Measurements from ENCODE around the gene ARRB1. TPM values are rescaled to one million over a fixed set of nuclear protein-coding genes. Genes with fewer than 3 reads are reported as not detected.

ARRB1 gene
- total RNA-seq, 2 donors from 2014 or later: 42.3 to 44.3 TPM

GRCh38 chr11:75246006-75246670 is 105.3 kb downstream of the ARRB1 start:
- intact Hi-C loops (cut with DNase I): loop anchor here (10.0 kb wide), 2 partner anchors 221 to 311 kb away; no protein-coding TSS in a partner anchor
- peak; percentile 62 for DNase-seq (ENCODE audit: low spot score)

GRCh38 chr11:75245356-75246005 is 106.0 kb downstream of the ARRB1 start:
- intact Hi-C loops (cut with DNase I): loop anchor here (10.0 kb wide), 2 partner anchors 221 to 311 kb away; no protein-coding TSS in a partner anchor

DNA sequence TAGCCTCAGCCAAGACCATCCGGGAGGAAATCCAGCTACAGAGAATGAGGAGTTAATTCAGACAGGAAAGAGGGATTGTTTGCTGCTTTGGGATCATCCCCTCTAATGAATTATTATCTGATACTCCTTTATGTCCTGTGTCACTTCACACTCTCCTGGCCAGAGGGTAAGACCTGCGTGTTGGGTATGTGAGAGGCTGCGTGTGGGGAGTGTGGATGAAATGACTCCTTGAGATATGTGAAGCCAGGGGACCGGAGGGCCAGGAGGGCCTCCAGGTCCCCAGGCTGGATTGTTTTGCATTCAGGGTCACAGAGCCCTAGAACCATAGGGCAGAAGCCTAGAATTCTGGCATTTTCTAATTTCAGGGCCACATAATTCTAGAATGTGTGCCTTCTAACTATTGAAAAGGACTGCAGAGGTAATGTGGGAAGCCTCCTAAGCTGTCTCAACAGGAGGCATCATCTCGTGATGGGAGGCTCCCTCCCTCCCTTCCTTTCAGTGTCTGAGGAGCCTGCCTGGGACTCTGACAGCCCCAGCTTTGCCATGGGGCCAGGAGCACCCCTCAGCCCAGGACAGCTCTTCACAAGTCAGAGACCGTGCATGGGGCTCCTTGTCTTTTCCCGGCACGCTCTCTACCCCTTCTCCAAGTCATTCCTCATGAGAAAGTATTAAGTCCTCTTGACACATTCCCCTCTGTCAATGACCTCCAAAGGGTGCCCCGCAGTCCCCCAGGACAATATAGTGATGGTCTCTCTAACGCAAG is 107.2 kb downstream of the ARRB1 start:
- intact Hi-C loops (cut with DNase I): loop anchor here (5.0 to 10.0 kb wide), 3 partner anchors 102 to 309 kb away; no protein-coding TSS in a partner anchor
- peak; percentile 35 for DNase-seq (ENCODE audit: low spot score)

More at GRCh38 chr11:75245356-75246005, 106.0 kb downstream of the ARRB1 start:
- peak; percentile 29 for DNase-seq (ENCODE audit: low spot score)

DNA sequence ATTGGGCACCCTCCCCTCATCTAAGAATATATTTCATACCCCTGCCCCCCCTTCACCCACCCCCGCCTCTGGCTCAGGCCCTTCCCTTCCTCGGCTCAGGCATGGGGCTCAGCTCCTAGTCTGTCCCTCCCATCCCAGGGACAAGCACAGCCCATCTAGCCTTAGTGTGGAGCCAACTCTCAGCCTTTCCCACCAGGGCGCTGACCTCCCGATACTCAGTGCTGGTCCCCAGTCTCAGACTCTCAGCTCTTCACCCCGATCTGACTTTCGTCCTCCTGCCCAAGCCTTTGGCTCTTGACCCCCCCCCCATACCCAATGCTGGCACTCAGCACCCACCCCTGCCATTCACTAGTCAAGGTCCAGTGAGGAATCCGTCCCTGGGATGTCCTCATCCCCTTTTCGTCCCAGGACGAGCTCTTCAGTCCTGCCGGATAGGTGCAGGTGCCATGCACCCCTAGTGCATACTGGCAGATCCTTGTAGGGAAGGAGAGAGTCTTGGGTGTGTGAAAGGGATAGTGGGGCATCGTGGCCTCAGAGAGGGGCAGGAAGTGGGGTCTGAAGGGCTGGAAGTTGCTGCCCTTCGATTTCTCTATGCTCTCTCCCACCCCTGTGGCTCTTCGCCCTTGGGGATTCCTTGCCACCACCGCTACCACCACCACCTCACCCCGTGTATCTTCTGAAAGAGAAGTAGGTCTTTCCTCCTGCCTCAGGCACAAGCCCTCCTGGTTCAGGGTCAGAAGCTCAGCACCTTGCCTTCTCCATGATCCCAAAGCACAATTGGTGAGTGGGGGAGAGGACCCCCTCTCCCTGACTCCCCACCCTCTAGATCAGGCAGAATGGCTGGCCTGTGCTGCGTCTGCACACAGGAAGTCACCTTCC is 108.5 kb downstream of the ARRB1 start:
- intact Hi-C loops (cut with DNase I): loop anchor here (5.0 to 10.0 kb wide), 3 partner anchors 101 to 308 kb away; no protein-coding TSS in a partner anchor
- DNase-seq (ENCODE audit: low spot score): peak; percentile 73

DNA sequence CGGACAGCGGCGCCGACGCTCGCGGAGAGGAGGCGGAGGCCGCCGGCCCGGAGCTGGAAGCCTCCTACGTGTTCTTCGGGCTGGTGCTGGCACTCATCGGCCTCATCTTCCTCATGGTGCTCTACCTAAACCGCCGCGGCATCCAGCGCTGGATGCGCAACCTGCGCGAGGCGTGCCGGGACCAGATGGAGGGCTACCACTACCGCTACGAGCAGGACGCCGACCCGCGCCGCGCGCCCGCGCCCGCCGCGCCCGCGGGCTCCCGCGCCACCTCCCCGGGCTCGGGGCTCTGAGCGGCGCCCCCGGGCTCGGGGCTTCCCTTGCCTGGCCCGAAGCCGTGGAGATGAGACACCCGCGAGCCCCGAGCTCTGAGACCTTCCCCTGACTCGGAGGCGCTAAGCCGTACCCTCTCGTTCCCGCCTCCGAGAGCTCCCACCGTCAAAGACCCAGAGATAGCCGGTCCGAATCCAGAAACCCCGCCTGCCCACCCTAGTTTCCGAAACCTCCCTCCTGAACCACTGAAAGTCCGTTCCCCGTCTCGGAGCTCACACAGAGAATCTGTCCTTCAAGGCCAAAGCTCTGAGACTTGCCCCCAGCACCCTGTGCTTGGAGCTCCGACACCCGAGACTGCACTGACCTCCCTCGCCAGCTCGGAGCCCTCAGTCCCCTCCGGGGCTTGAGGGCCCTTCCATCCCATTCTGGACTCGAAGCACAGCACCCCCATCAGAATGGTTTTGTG is 109.4 kb downstream of the ARRB1 start:
- intact Hi-C loops (cut with DNase I): loop anchor here (5.0 to 10.0 kb wide), 3 partner anchors 100 to 307 kb away; no protein-coding TSS in a partner anchor
- DNase-seq (ENCODE audit: low spot score): peak; percentile 65

DNA sequence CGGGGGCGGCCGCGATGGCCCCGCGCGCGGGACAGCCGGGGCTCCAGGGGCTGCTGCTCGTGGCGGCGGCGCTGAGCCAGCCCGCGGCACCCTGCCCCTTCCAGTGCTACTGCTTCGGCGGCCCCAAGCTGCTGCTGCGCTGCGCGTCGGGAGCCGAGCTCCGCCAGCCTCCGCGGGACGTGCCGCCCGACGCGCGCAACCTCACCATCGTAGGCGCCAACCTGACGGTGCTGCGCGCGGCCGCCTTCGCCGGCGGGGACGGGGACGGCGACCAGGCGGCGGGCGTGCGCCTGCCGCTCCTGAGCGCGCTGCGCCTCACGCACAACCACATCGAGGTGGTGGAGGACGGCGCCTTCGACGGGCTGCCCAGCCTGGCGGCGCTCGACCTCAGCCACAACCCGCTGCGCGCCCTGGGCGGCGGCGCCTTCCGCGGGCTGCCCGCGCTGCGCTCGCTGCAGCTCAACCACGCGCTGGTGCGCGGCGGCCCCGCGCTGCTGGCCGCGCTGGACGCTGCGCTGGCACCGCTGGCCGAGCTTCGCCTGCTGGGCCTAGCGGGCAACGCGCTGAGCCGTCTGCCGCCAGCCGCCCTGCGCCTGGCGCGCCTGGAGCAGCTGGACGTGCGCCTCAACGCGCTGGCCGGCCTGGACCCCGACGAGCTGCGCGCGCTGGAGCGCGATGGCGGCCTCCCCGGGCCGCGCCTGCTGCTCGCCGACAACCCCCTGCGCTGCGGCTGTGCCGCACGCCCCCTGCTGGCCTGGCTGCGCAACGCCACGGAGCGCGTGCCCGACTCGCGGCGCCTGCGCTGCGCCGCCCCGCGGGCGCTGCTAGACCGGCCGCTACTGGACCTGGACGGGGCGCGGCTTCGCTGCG is 110.2 kb downstream of the ARRB1 start:
- intact Hi-C loops (cut with DNase I): loop anchor here (5.0 to 10.0 kb wide), 3 partner anchors 99 to 306 kb away; no protein-coding TSS in a partner anchor
- peak; percentile 96 for DNase-seq (ENCODE audit: low spot score)

GRCh38 chr11:75240311-75241035 is 111.0 kb downstream of the ARRB1 start, which contains the start of gene TPBGL:
TPBGL (plus strand) TSS chr11:75240774; CDS start chr11:75241050, 276 bp downstream.
- intact Hi-C loops (cut with DNase I): loop anchor here (5.0 to 10.0 kb wide), 3 partner anchors 98 to 306 kb away; no protein-coding TSS in a partner anchor
- peak; percentile 78 for DNase-seq (ENCODE audit: low spot score)

- intact Hi-C loops (cut with DNase I): loop anchor here (5.0 to 10.0 kb wide), 3 partner anchors 97 to 305 kb away; no protein-coding TSS in a partner anchor
- DNase-seq (ENCODE audit: low spot score): no peak
These were observed 111.8 kb downstream of the ARRB1 start for GRCh38 chr11:75239531-75240290.

DNA sequence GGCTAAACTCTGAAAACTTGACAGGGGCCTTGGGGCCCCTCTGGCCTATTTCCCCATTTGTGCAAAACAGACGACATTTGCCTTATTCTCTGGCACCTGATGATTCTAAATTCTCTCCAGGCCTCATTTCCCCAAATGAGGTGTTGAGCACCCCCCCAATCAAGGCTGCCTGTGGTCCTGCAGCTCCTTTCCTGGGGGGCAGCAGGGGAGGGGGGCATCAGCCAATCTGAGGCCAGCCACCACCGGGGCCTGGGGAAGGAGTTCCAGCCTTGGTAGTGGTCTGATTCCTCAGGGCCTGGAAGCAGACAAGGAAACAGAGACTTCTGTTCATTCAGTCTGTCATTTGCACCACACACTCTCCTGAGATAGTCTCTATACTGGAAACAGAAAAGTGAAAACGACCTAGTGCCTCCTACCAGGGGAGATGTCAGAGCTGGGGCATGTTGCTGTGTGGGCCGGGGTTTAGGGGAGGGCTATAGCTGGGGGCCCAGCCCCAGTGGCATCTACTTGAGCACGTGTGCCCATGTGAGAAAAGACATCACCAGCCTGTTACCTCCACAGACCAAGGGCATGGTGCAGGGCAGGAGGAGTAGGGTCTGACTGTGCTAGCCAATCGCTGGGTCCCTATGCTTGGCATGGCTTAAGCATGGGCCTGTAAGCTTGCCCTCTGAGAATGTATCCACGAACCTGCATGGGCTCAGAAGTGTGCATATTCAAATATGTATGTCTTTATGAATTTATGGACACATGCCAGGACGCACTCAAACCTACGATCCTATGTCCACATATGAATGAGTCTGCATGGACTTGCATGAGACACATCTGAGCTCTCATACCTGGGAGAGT is 112.6 kb downstream of the ARRB1 start:
- DNase-seq (ENCODE audit: low spot score): no peak
- intact Hi-C loops (cut with DNase I): no loop called here

DNA sequence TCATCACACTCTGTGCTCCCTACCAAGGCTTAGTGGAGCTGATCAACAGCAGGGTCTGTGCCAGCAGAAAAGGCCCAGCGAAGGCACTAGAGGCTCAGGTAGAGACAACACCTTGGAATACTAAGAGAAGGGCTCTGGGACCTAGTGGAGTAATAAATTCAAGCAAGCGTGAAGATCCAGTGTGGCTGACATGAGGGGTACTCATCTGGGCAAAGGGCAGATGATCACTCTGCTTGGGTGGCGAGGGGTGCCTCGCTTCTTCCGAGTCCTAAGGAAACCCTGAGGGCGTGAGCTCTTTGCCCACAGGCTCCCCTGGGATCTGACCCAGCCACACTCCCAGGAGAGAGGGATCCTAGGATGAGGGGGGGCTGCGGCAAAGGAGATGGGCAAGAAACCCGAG is 114.4 kb downstream of the ARRB1 start:
- intact Hi-C loops (cut with DNase I): no loop called here
- no peak for DNase-seq (ENCODE audit: low spot score)

- intact Hi-C loops (cut with DNase I): no loop called here
These were observed 115.4 kb downstream of the ARRB1 start for GRCh38 chr11:75236062-75236461.

DNA sequence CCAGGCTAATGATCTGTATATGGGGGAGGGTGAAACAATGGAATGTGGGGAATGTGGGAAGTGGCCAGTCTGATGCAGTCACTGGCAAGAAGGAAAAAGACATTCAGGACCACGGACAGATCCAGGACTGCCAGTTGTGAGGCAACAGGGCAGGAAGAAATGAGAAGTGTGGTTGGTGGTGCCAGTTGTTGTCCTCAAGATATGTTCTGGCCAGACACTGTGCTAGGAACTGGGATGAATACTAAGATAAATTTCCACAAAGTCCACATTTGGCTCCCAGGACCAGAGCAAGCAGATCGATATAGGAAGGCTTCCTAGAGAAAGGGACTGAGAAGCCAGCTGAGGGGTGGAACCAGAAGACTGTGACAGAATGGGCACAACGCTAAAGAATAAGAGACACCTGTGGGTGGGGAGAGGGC is 117.7 kb downstream of the ARRB1 start:
- intact Hi-C loops (cut with DNase I): no loop called here
- no peak for DNase-seq (ENCODE audit: low spot score)

More at GRCh38 chr11:75236062-75236461, 115.4 kb downstream of the ARRB1 start:
- no peak for DNase-seq (ENCODE audit: low spot score)

- intact Hi-C loops (cut with DNase I): no loop called here
- DNase-seq (ENCODE audit: low spot score): no peak
These were observed 120.8 kb downstream of the ARRB1 start for GRCh38 chr11:75230621-75231020.

- intact Hi-C loops (cut with DNase I): no loop called here
These were observed 122.0 kb downstream of the ARRB1 start for GRCh38 chr11:75229466-75229865.

DNA sequence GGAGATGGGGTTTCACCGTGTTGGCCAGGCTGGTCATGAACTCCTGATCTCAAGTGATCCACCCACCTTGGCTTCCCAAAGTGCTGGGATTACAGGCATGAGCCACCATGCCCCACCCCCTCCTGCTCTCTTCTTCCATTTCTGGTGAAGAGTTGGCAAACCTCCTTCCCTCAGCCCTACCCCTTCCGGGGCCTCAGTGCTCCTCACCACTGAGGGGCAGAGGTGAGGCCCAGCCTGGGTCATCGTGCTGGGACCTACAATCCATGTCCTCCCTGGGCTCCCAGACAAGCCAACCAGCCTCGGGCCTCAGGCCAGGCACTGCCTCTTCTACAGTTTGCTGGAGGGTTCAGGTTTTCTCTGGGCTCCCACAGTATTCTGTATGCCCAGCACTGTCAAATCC is 125.7 kb downstream of the ARRB1 start:
- intact Hi-C loops (cut with DNase I): no loop called here
- DNase-seq (ENCODE audit: low spot score): no peak

More at GRCh38 chr11:75229466-75229865, 122.0 kb downstream of the ARRB1 start:
- DNase-seq (ENCODE audit: low spot score): no peak

Data from posterior vena cava (tissue), 2 donors.